ENCODE results near the gene MMEL1.
"Not testable (repeated sequence)": the region's sequence is repeated elsewhere in the genome, so short reads cannot be mapped to it uniquely, and the experiment has no call there.

The MMEL1 gene

GRCh38 chr1:2556277-2556677, 76.5 kb downstream of the MMEL1 start, which contains the start of gene TNFRSF14:
Gene TNFRSF14, plus strand, starts transcription at chr1:2556371. Its CDS starts 294 bp downstream, at chr1:2556665.
- H3K9ac ChIP-seq (ENCODE audit: low read depth, low read length), result no peak within 1 kb of the TSS
- no peak within 1 kb of the TSS for H3K4me3 ChIP-seq (ENCODE audit: low read length)
- no peak within 1 kb of the TSS for H3K27ac ChIP-seq (ENCODE audit: low read depth, low read length)
- H3K36me3 ChIP-seq (ENCODE audit: insufficient read depth, low read length), result no peaks in the 10 kb centered on the region
- no peaks in the 10 kb centered on the region for H3K27me3 ChIP-seq (ENCODE audit: insufficient read depth, low read length)
- 57% methylated on average over 15 of the region's 16 CpGs for WGBS
- 0 out of 2 replicates have a peak, but pooled peaks cover 5% of the 10 kb centered on the region for H3K4me1 ChIP-seq (ENCODE audit: insufficient read depth, low read length)
- no peaks in the 10 kb centered on the region for H3K9me3 ChIP-seq (ENCODE audit: insufficient read depth, low read depth, low read length)

- H3K4me3 ChIP-seq (ENCODE audit: low read length), result no peak overlapping the region
- 90% methylated on average over 26 of the region's 26 CpGs for WGBS
- no peaks in the 10 kb centered on the region for H3K27me3 ChIP-seq (ENCODE audit: insufficient read depth, low read length)
- no peaks in the 10 kb centered on the region for H3K9me3 ChIP-seq (ENCODE audit: insufficient read depth, low read depth, low read length)
- no peaks in the 10 kb centered on the region for H3K36me3 ChIP-seq (ENCODE audit: insufficient read depth, low read length)
- H3K9ac ChIP-seq (ENCODE audit: low read depth, low read length), result no peak overlapping the region
- no peak overlapping the region for H3K27ac ChIP-seq (ENCODE audit: low read depth, low read length)
- H3K4me1 ChIP-seq (ENCODE audit: insufficient read depth, low read length), result 0 out of 2 replicates have a peak, but pooled peaks cover 5% of the 10 kb centered on the region
These were observed 77.1 kb downstream of the MMEL1 start for GRCh38 chr1:2555634-2556276.

GRCh38 chr1:2554621-2555387, 78.0 kb downstream of the MMEL1 start:
- Histone ChIP-seq H3K27ac (ENCODE audit: low read depth, low read length) (no peak overlapping the region), H3K9ac (ENCODE audit: low read depth, low read length) (no peak overlapping the region), H3K9me3 (ENCODE audit: insufficient read depth, low read depth, low read length) (no peaks in the 10 kb centered on the region), H3K4me1 (ENCODE audit: insufficient read depth, low read length) (0 out of 2 replicates have a peak, but pooled peaks cover 5% of the 10 kb centered on the region), H3K4me3 (ENCODE audit: low read length) (no peak overlapping the region), H3K36me3 (ENCODE audit: insufficient read depth, low read length) (no peaks in the 10 kb centered on the region), H3K27me3 (ENCODE audit: insufficient read depth, low read length) (no peaks in the 10 kb centered on the region)
- 85% methylated on average over 19 of the region's 19 CpGs for WGBS

GRCh38 chr1:2553871-2554620, 78.8 kb downstream of the MMEL1 start:
- Histone ChIP-seq H3K27ac (ENCODE audit: low read depth, low read length) (no peak overlapping the region), H3K9ac (ENCODE audit: low read depth, low read length) (no peak overlapping the region), H3K9me3 (ENCODE audit: insufficient read depth, low read depth, low read length) (no peaks in the 10 kb centered on the region), H3K4me1 (ENCODE audit: insufficient read depth, low read length) (0 out of 2 replicates have a peak, but pooled peaks cover 5% of the 10 kb centered on the region), H3K27me3 (ENCODE audit: insufficient read depth, low read length) (no peaks in the 10 kb centered on the region), H3K36me3 (ENCODE audit: insufficient read depth, low read length) (no peaks in the 10 kb centered on the region), H3K4me3 (ENCODE audit: low read length) (no peak overlapping the region)
- 92% methylated on average over 30 of the region's 30 CpGs for WGBS

GRCh38 chr1:2553076-2553475, 79.7 kb downstream of the MMEL1 start:
- H3K9me3 ChIP-seq (ENCODE audit: insufficient read depth, low read depth, low read length); H3K27me3 ChIP-seq (ENCODE audit: insufficient read depth, low read length); H3K9ac ChIP-seq (ENCODE audit: low read depth, low read length); H3K36me3 ChIP-seq (ENCODE audit: insufficient read depth, low read length); H3K27ac ChIP-seq (ENCODE audit: low read depth, low read length); H3K4me3 ChIP-seq (ENCODE audit: low read length): not testable (repeated sequence)
- WGBS, result 78% methylated on average over 7 of the region's 9 CpGs
- 0 out of 2 replicates have a peak, but pooled peaks cover 10% of the 10 kb centered on the region for H3K4me1 ChIP-seq (ENCODE audit: insufficient read depth, low read length)

GRCh38 chr1:2552189-2552588, 80.6 kb downstream of the MMEL1 start:
- no peak overlapping the region for H3K4me3 ChIP-seq (ENCODE audit: low read length)
- WGBS, result 93% methylated on average over 23 of the region's 26 CpGs
- H3K27ac ChIP-seq (ENCODE audit: low read depth, low read length), result no peak overlapping the region
- H3K9ac ChIP-seq (ENCODE audit: low read depth, low read length), result no peak overlapping the region
- H3K36me3 ChIP-seq (ENCODE audit: insufficient read depth, low read length), result no peaks in the 10 kb centered on the region
- no peaks in the 10 kb centered on the region for H3K27me3 ChIP-seq (ENCODE audit: insufficient read depth, low read length)
- H3K9me3 ChIP-seq (ENCODE audit: insufficient read depth, low read depth, low read length), result no peaks in the 10 kb centered on the region
- peaks cover 18% of the 10 kb centered on the region; the same call in 1 of the 2 replicates for H3K4me1 ChIP-seq (ENCODE audit: insufficient read depth, low read length)

- not testable (repeated sequence) for H3K27me3 ChIP-seq (ENCODE audit: insufficient read depth, low read length); H3K9me3 ChIP-seq (ENCODE audit: insufficient read depth, low read depth, low read length); H3K27ac ChIP-seq (ENCODE audit: low read depth, low read length); H3K36me3 ChIP-seq (ENCODE audit: insufficient read depth, low read length); H3K9ac ChIP-seq (ENCODE audit: low read depth, low read length); H3K4me3 ChIP-seq (ENCODE audit: low read length)
- H3K4me1 ChIP-seq (ENCODE audit: insufficient read depth, low read length), result peaks cover 16% of the 10 kb centered on the region; the same call in 1 of the 2 replicates
- 94% methylated on average over 9 of the region's 9 CpGs for WGBS
These were observed 81.3 kb downstream of the MMEL1 start for GRCh38 chr1:2551544-2551943.

GRCh38 chr1:2550309-2550861, 82.4 kb downstream of the MMEL1 start:
- H3K9me3 ChIP-seq (ENCODE audit: insufficient read depth, low read depth, low read length); H3K4me3 ChIP-seq (ENCODE audit: low read length); H3K36me3 ChIP-seq (ENCODE audit: insufficient read depth, low read length); H3K9ac ChIP-seq (ENCODE audit: low read depth, low read length); H3K27me3 ChIP-seq (ENCODE audit: insufficient read depth, low read length); H3K27ac ChIP-seq (ENCODE audit: low read depth, low read length): not testable (repeated sequence)
- 86% methylated on average over 10 of the region's 12 CpGs for WGBS
- peaks cover 16% of the 10 kb centered on the region; the same call in 1 of the 2 replicates for H3K4me1 ChIP-seq (ENCODE audit: insufficient read depth, low read length)

GRCh38 chr1:2549367-2550029, 83.3 kb downstream of the MMEL1 start:
- H3K9me3 ChIP-seq (ENCODE audit: insufficient read depth, low read depth, low read length); H3K4me3 ChIP-seq (ENCODE audit: low read length); H3K36me3 ChIP-seq (ENCODE audit: insufficient read depth, low read length); H3K27me3 ChIP-seq (ENCODE audit: insufficient read depth, low read length); H3K27ac ChIP-seq (ENCODE audit: low read depth, low read length); H3K9ac ChIP-seq (ENCODE audit: low read depth, low read length): not testable (repeated sequence)
- WGBS, result 91% methylated on average over 24 of the region's 28 CpGs
- H3K4me1 ChIP-seq (ENCODE audit: insufficient read depth, low read length), result peaks cover 25% of the 10 kb centered on the region; the same call in 1 of the 2 replicates

GRCh38 chr1:2548068-2548589, 84.7 kb downstream of the MMEL1 start:
- Histone ChIP-seq H3K9ac (ENCODE audit: low read depth, low read length) (no peak overlapping the region), H3K36me3 (ENCODE audit: insufficient read depth, low read length) (no peaks in the 10 kb centered on the region), H3K27me3 (ENCODE audit: insufficient read depth, low read length) (peaks cover 9% of the 10 kb centered on the region; the same call in 1 of the 2 replicates), H3K27ac (ENCODE audit: low read depth, low read length) (peak overlapping the region; percentile 12; the same call in 1 of the 2 replicates), H3K4me3 (ENCODE audit: low read length) (peak overlapping the region; percentile 66), H3K4me1 (ENCODE audit: insufficient read depth, low read length) (peaks cover 36% of the 10 kb centered on the region), H3K9me3 (ENCODE audit: insufficient read depth, low read depth, low read length) (no peaks in the 10 kb centered on the region)
- 43% methylated on average over 17 of the region's 17 CpGs for WGBS

Measured in HUES64 (cell line).